ENCODE measurements around the gene ACOX1. TPM values are rescaled to one million over a fixed set of nuclear protein-coding genes. Genes with fewer than 3 reads are reported as not detected.

Gene ACOX1
- total RNA-seq, 4 donors from 2014 or later, result 11.2 to 70.0 (median 42.0) TPM

- H3K9me3 ChIP-seq, result no peaks in the 10 kb centered on the region
- no peaks in the 10 kb centered on the region for H3K36me3 ChIP-seq
- intact Hi-C loops (cut with DNase I; ENCODE audit: low total_unique reads), result no loop called here
- DNase-seq, result no peak
- no peak overlapping the region for H3K4me3 ChIP-seq
- no peaks in the 10 kb centered on the region for H3K4me1 ChIP-seq
- no peak for TF ChIP-seq POLR2A (IDR thresholded peaks at IDR 0.05)
- TF ChIP-seq, protein P1, sequence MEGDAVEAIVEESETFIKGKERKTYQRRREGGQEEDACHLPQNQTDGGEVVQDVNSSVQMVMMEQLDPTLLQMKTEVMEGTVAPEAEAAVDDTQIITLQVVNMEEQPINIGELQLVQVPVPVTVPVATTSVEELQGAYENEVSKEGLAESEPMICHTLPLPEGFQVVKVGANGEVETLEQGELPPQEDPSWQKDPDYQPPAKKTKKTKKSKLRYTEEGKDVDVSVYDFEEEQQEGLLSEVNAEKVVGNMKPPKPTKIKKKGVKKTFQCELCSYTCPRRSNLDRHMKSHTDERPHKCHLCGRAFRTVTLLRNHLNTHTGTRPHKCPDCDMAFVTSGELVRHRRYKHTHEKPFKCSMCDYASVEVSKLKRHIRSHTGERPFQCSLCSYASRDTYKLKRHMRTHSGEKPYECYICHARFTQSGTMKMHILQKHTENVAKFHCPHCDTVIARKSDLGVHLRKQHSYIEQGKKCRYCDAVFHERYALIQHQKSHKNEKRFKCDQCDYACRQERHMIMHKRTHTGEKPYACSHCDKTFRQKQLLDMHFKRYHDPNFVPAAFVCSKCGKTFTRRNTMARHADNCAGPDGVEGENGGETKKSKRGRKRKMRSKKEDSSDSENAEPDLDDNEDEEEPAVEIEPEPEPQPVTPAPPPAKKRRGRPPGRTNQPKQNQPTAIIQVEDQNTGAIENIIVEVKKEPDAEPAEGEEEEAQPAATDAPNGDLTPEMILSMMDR (IDR thresholded peaks at IDR 0.05), result no peak
- no peak overlapping the region for H3K27ac ChIP-seq
- H3K27me3 ChIP-seq, result no peaks in the 10 kb centered on the region
These were observed 18.0 kb upstream of the ACOX1 start for GRCh38 chr17:75996665-75997590.

- no peak for TF ChIP-seq POLR2A (IDR thresholded peaks at IDR 0.05)
- TF ChIP-seq, protein P1 (IDR thresholded peaks at IDR 0.05), result no peak
These were observed 16.5 kb upstream of the ACOX1 start for GRCh38 chr17:75995385-75995925.

GRCh38 chr17:75994802-75995370, 15.9 kb upstream of the ACOX1 start:
- Histone ChIP-seq H3K27ac (no peak overlapping the region), H3K4me3 (no peak overlapping the region), H3K36me3 (no peaks in the 10 kb centered on the region), H3K4me1 (no peaks in the 10 kb centered on the region), H3K27me3 (no peaks in the 10 kb centered on the region), H3K9me3 (no peaks in the 10 kb centered on the region)
- intact Hi-C loops (cut with DNase I; ENCODE audit: low total_unique reads), result no loop called here
- no peak for DNase-seq
- TF ChIP-seq, protein P1 (IDR thresholded peaks at IDR 0.05), result no peak
- no peak for TF ChIP-seq POLR2A (IDR thresholded peaks at IDR 0.05)

More at GRCh38 chr17:75995385-75995925, 16.5 kb upstream of the ACOX1 start:
- no peaks in the 10 kb centered on the region for H3K9me3 ChIP-seq
- no peaks in the 10 kb centered on the region for H3K36me3 ChIP-seq
- H3K27me3 ChIP-seq, result no peaks in the 10 kb centered on the region
- no peak overlapping the region for H3K27ac ChIP-seq
- H3K4me3 ChIP-seq, result no peak overlapping the region
- intact Hi-C loops (cut with DNase I; ENCODE audit: low total_unique reads), result no loop called here
- no peak for DNase-seq
- H3K4me1 ChIP-seq, result no peaks in the 10 kb centered on the region

- H3K4me3 ChIP-seq, result no peak overlapping the region
- intact Hi-C loops (cut with DNase I; ENCODE audit: low total_unique reads), result no loop called here
- no peaks in the 10 kb centered on the region for H3K4me1 ChIP-seq
- H3K27ac ChIP-seq, result no peak overlapping the region
- H3K9me3 ChIP-seq, result no peaks in the 10 kb centered on the region
- no peaks in the 10 kb centered on the region for H3K36me3 ChIP-seq
- no peaks in the 10 kb centered on the region for H3K27me3 ChIP-seq
- DNase-seq, result no peak
- no peak for TF ChIP-seq POLR2A (IDR thresholded peaks at IDR 0.05)
- TF ChIP-seq, protein P1 (IDR thresholded peaks at IDR 0.05), result no peak
These were observed 12.4 kb upstream of the ACOX1 start for GRCh38 chr17:75991396-75991795.

- Histone ChIP-seq H3K4me1 (no peaks in the 10 kb centered on the region), H3K9me3 (no peaks in the 10 kb centered on the region), H3K27ac (no peak overlapping the region), H3K4me3 (no peak overlapping the region), H3K36me3 (no peaks in the 10 kb centered on the region), H3K27me3 (no peaks in the 10 kb centered on the region)
- intact Hi-C loops (cut with DNase I; ENCODE audit: low total_unique reads), result no loop called here
- no peak for DNase-seq
- no peak for TF ChIP-seq POLR2A (IDR thresholded peaks at IDR 0.05)
- TF ChIP-seq, protein P1 (IDR thresholded peaks at IDR 0.05), result no peak
These were observed 8.1 kb upstream of the ACOX1 start for GRCh38 chr17:75987041-75987440.
